Loucy (cell line): ENCODE measurements around the gene FAM162A.
"Not testable (repeated sequence)": the region's sequence is repeated elsewhere in the genome, so short reads cannot be mapped to it uniquely, and the experiment has no call there.

Experiments used
- EZH2phosphoT487 ChIP-seq: fragments of 200-600 bp; IDR thresholded peaks from 2 replicates; pipeline ENCODE4 v1.6.1; 2018; ENCODE audit warnings: antibody characterized with exemption, mild to moderate bottlenecking, moderate library complexity, borderline replicate concordance
- TF ChIP-seq, protein P1 (sequence below): fragments of 200-600 bp; sonication (generic); conservative IDR thresholded peaks from 2 replicates; pipeline ENCODE4 v1.5.1; 2014; ENCODE audit warnings: mild to moderate bottlenecking, antibody characterized with exemption, low read length

DNA sequence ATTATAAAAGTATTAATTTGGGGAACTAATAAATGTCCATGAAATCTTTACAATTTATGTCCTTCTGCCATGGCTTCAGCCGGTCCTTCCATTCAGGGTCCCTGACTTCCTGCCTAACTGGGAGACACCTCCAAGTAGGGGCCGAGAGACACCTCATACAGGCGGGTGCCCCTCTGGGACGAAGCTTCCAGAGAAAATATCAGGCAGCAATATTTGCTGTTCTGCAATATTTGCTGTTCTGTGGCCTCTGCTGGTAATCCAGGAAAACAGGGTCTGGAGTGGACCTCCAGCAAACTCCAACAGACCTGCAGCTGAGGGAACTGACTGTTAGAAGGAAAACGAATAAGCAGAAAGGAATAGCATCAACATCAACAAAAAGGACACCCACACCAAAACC is 60.5 kb downstream of the FAM162A start:
- TF ChIP-seq, protein P1, sequence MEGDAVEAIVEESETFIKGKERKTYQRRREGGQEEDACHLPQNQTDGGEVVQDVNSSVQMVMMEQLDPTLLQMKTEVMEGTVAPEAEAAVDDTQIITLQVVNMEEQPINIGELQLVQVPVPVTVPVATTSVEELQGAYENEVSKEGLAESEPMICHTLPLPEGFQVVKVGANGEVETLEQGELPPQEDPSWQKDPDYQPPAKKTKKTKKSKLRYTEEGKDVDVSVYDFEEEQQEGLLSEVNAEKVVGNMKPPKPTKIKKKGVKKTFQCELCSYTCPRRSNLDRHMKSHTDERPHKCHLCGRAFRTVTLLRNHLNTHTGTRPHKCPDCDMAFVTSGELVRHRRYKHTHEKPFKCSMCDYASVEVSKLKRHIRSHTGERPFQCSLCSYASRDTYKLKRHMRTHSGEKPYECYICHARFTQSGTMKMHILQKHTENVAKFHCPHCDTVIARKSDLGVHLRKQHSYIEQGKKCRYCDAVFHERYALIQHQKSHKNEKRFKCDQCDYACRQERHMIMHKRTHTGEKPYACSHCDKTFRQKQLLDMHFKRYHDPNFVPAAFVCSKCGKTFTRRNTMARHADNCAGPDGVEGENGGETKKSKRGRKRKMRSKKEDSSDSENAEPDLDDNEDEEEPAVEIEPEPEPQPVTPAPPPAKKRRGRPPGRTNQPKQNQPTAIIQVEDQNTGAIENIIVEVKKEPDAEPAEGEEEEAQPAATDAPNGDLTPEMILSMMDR = not testable (repeated sequence)
- TF ChIP-seq EZH2phosphoT487 = not testable (repeated sequence)
